ENCODE results near the gene CUL9. TPM values are rescaled to one million over a fixed set of nuclear protein-coding genes. Genes with fewer than 3 reads are reported as not detected.

CUL9 gene
- total RNA-seq, 1 donor from 2014 or later = 14.1 TPM

- Histone ChIP-seq H3K9ac (no peak overlapping the region), H3K79me2 (ENCODE audit: low read depth) (no peaks in the 10 kb centered on the region), H3K27me3 (no peaks in the 10 kb centered on the region), H3K4me1 (no peaks in the 10 kb centered on the region), H3K4me2 (no peak overlapping the region), H2AFZ (replicated peaks) (no peak overlapping the region), H3K36me3 (no peaks in the 10 kb centered on the region), H3K9me3 (ENCODE audit: low read depth) (no peaks in the 10 kb centered on the region), H3K4me3 (no peak overlapping the region), H3K27ac (no peak overlapping the region), H4K20me1 (ENCODE audit: low read depth) (no peaks in the 10 kb centered on the region), H3F3A (ENCODE audit: low read depth) (no peaks in the 10 kb centered on the region)
- H3K9me3 Mint-ChIP-seq = no peaks in the 10 kb centered on the region
- DNase-seq (ENCODE audit: low spot score) = no peak
- H3K4me3 Mint-ChIP-seq = no peak overlapping the region
- peaks cover 6% of the 10 kb centered on the region for H3K27me3 Mint-ChIP-seq (ENCODE audit: insufficient read depth, low read depth)
- peak overlapping the region; percentile 32 for H3K27ac Mint-ChIP-seq
- no peaks in the 10 kb centered on the region for H3K4me1 Mint-ChIP-seq
- peaks cover 6% of the 10 kb centered on the region for H3K36me3 Mint-ChIP-seq
- TF ChIP-seq EZH2phosphoT487 (IDR thresholded peaks at IDR 0.05) = no peak
Measured at GRCh38 chr6:43203718-43204095, 21.7 kb downstream of the CUL9 start.

GRCh38 chr6:43204271-43205105, 22.5 kb downstream of the CUL9 start:
- Histone ChIP-seq H3K4me3 (no peak overlapping the region), H3K4me2 (no peak overlapping the region), H3K27me3 (no peaks in the 10 kb centered on the region), H3F3A (ENCODE audit: low read depth) (no peaks in the 10 kb centered on the region), H3K27ac (no peak overlapping the region), H3K36me3 (no peaks in the 10 kb centered on the region), H3K79me2 (ENCODE audit: low read depth) (no peaks in the 10 kb centered on the region), H3K9ac (peak overlapping the region; percentile 13), H3K4me1 (no peaks in the 10 kb centered on the region), H3K9me3 (ENCODE audit: low read depth) (no peaks in the 10 kb centered on the region), H4K20me1 (ENCODE audit: low read depth) (no peaks in the 10 kb centered on the region), H2AFZ (replicated peaks) (no peak overlapping the region)
- no peaks in the 10 kb centered on the region for H3K9me3 Mint-ChIP-seq
- no peaks in the 10 kb centered on the region for H3K4me1 Mint-ChIP-seq
- peaks cover 6% of the 10 kb centered on the region for H3K27me3 Mint-ChIP-seq (ENCODE audit: insufficient read depth, low read depth)
- H3K36me3 Mint-ChIP-seq = peaks cover 6% of the 10 kb centered on the region
- H3K4me3 Mint-ChIP-seq = no peak overlapping the region
- peak overlapping the region; percentile 45 for H3K27ac Mint-ChIP-seq
- TF ChIP-seq EZH2phosphoT487 (IDR thresholded peaks at IDR 0.05) = no peak
- TF ChIP-seq CTCF (IDR thresholded peaks at IDR 0.05) = no peak
- no peak for TF ChIP-seq EZH2 (IDR thresholded peaks at IDR 0.05)
- DNase-seq (ENCODE audit: low spot score) = no peak

- H3K27ac ChIP-seq = no peak overlapping the region
- H3K9ac ChIP-seq = no peak overlapping the region
- no peak overlapping the region for H3K4me3 Mint-ChIP-seq
- peaks cover 2% of the 10 kb centered on the region for H3K36me3 Mint-ChIP-seq
- H3F3A ChIP-seq (ENCODE audit: low read depth) = no peaks in the 10 kb centered on the region
- H3K36me3 ChIP-seq = no peaks in the 10 kb centered on the region
- no peaks in the 10 kb centered on the region for H4K20me1 ChIP-seq (ENCODE audit: low read depth)
- no peak for DNase-seq (ENCODE audit: low spot score)
- H3K4me1 ChIP-seq = no peaks in the 10 kb centered on the region
- H3K4me2 ChIP-seq = no peak overlapping the region
- no peaks in the 10 kb centered on the region for H3K9me3 Mint-ChIP-seq
- no peak overlapping the region for H3K4me3 ChIP-seq
- no peaks in the 10 kb centered on the region for H3K79me2 ChIP-seq (ENCODE audit: low read depth)
- no peaks in the 10 kb centered on the region for H3K9me3 ChIP-seq (ENCODE audit: low read depth)
- no peaks in the 10 kb centered on the region for H3K4me1 Mint-ChIP-seq
- no peak for TF ChIP-seq EZH2 (IDR thresholded peaks at IDR 0.05)
- no peak for TF ChIP-seq EZH2phosphoT487 (IDR thresholded peaks at IDR 0.05)
- no peak for TF ChIP-seq CTCF (IDR thresholded peaks at IDR 0.05)
- H3K27me3 Mint-ChIP-seq (ENCODE audit: insufficient read depth, low read depth) = peaks cover 6% of the 10 kb centered on the region
- no peak overlapping the region for H3K27ac Mint-ChIP-seq
- H2AFZ ChIP-seq (replicated peaks) = no peak overlapping the region
- no peaks in the 10 kb centered on the region for H3K27me3 ChIP-seq
Measured at GRCh38 chr6:43205849-43206248, 23.9 kb downstream of the CUL9 start.

- Mint-ChIP-seq H3K27ac (no peak overlapping the region), H3K9me3 (no peaks in the 10 kb centered on the region), H3K4me3 (no peak overlapping the region), H3K4me1 (no peaks in the 10 kb centered on the region), H3K36me3 (peaks cover 2% of the 10 kb centered on the region), H3K27me3 (ENCODE audit: insufficient read depth, low read depth) (peaks cover 3% of the 10 kb centered on the region)
- Histone ChIP-seq H3K27ac (no peak overlapping the region), H3K4me1 (no peaks in the 10 kb centered on the region), H3K36me3 (no peaks in the 10 kb centered on the region), H3K9ac (no peak overlapping the region), H2AFZ (replicated peaks) (no peak overlapping the region), H4K20me1 (ENCODE audit: low read depth) (no peaks in the 10 kb centered on the region), H3F3A (ENCODE audit: low read depth) (no peaks in the 10 kb centered on the region), H3K4me3 (no peak overlapping the region), H3K4me2 (no peak overlapping the region), H3K9me3 (ENCODE audit: low read depth) (no peaks in the 10 kb centered on the region), H3K79me2 (ENCODE audit: low read depth) (no peaks in the 10 kb centered on the region), H3K27me3 (no peaks in the 10 kb centered on the region)
- TF ChIP-seq EZH2 (IDR thresholded peaks at IDR 0.05) (no peak), CTCF (IDR thresholded peaks at IDR 0.05) (no peak), EZH2phosphoT487 (IDR thresholded peaks at IDR 0.05) (no peak)
- no peak for DNase-seq (ENCODE audit: low spot score)
Measured at GRCh38 chr6:43207286-43207685, 25.3 kb downstream of the CUL9 start.

Data from neural progenitor cell (in vitro differentiated cells).